RPMI7951 (cell line): ENCODE data around the gene CFAP45. TPM values are rescaled to one million over a fixed set of nuclear protein-coding genes. Genes with fewer than 3 reads are reported as not detected.
A peak's percentile ranks its signal among the peaks of the same experiment; 100 is the strongest.

ENCODE experiments used
- DNase-seq: peaks from one replicate; pipeline ENCODE4 v3.0.0-alpha.2; 2012; ENCODE audit warnings: low read depth
- total RNA-seq: library from RNA; depleted of rRNA; stranded (reverse); fragments of >200 nt; shearing (Covaris generic); gene quantifications from 2 replicates; pipeline ENCODE4 v1.2.3, GENCODE V29; 2014; rRNA removed

CFAP45 gene, protein sequence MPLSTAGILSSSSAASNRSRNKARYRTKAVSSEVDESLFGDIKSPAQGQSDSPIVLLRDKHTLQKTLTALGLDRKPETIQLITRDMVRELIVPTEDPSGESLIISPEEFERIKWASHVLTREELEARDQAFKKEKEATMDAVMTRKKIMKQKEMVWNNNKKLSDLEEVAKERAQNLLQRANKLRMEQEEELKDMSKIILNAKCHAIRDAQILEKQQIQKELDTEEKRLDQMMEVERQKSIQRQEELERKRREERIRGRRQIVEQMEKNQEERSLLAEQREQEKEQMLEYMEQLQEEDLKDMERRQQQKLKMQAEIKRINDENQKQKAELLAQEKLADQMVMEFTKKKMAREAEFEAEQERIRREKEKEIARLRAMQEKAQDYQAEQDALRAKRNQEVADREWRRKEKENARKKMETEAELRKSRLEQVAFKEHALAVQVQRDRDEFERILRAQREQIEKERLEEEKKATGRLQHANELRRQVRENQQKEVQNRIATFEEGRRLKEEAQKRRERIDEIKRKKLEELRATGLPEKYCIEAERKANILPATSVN
- total RNA-seq, result 2.2 and 2.9 TPM in 2 replicates

- DNase-seq, result no peak
Observed at GRCh38 chr1:159900086-159900680, at the start of gene CFAP45. Gene CFAP45 (minus strand): TSS chr1:159900165. CDS start chr1:159900098, 67 bp downstream.

GRCh38 chr1:159949123-159949522, 49.2 kb upstream of the CFAP45 start:
- DNase-seq, result no peak

- DNase-seq, result no peak
Observed at GRCh38 chr1:159947942-159948341, 48.0 kb upstream of the CFAP45 start.

DNA sequence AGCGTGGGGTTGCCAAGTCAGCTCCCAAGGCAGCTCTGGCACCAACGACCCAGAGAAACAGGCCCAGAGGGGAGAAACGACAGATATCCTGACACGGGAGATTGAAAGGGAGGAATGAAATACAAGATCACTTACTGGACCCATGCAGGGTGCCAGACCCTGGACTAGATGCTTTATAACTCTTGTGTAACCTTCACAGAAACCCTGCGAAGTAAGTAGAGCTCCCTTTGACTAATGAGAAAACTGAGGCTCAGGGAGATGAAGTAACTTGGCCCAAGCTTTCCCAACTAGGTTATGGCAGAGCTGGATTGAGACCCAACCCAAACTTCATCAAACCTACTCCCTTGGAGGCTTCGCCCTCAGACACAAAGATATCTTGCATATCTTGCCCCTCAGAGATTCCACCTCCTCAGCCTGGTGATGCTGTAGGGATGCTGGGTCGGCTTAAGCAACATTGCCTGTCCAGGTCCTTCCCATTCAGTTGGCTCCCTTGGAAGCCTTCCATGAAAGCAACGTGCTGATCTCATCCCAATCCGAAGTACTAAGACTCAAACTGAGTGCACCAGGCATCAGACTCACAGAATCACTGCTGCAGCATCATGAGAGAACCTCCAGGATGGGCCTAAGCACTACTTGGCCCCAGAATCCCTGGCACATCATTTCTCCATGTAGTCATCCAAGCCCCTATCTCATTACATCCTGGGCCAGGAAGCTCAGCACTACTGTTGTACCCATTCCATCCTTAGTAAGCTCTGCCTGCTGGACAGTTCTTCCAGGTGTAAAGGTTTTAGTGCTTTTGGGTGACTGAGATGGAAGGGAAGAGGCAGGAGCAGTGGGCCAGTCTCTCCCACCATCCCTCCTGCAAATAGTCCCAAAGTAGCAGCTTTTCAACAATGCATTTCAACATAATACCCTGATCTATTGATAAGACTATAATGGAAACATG, 46.5 kb upstream of the CFAP45 start:
- DNase-seq, result no peak

DNA sequence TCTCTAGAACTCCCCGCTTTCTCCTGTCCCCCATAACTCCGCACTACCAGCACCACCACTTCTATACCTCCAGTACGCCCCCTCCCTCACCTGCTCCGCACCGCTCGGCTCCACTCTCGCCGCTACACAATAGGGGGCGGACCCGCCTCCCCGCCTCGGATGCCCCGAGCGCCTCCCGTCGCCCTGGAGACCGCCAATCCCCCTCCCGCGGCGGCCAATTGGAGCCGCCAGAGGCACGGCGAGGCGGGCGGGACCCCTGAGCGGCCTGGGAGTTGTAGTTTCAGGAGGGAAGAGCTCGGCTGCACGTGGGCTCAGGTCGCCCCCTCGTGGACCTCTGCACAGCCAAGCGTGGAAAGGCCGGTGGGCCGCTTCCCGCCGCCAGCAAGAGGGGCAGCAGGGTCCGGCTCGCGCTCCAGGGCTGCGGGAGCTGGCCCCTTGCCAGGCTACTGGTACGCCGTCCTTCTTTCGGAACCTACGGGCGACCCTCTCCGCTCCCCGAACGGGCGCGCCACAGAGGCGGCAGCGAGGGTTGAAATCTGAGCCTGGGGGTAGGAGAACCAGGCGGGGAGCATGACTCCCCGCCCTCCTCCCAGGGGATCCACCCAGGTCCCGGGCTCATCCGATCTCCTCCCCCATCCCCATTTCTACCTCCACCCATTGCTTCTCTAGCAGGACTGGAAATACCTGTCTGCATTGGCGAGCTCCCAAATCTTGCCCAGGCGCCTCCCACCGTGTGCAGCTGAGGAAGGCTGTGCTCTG, 45.7 kb upstream of the CFAP45 start, which contains the start of gene IGSF9:
Gene IGSF9 (minus strand): TSS at position 131 of the 759 bp plus-strand sequence. CDS start 2,159 bp downstream, outside the sequence.
- peak; percentile 65 for DNase-seq

DNA sequence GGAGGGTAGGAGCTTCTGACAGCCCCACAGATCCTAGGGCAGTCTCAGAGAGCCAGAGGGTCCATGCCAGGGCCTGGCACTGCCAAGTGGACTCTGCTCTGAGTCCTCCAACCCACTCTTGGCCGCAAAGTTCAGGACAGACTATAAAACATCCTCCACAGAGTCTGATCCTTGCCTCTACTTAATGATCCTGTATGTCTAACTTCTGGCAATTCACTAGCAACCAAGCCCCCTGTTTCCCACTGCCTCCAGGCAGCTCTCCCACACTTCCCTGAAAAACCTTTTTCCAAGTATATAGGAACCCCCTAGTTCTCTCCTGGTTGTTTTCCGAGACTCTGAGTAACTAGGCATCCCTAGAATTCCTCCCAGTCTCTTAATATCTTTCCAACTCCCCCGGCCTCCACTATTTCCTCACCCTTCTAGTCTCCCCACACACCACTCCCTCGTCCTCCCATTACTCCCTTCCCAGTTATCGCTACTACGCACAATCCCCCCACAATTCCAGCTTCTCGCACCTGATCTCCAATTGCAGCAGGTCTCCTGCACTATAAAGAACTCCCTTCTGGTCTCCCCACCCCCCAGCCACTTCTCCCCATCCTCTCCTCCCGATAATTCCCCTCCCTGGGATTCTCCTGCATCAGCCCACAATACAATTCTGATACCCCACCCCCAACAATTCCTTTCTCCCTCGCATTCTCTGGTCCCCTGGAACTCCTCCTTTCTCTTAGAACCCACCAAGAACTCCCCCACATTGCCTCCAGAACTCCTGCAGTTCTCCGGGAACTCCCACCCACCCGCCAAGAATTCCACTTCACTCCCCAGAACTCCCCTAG, 44.9 kb upstream of the CFAP45 start:
- no peak for DNase-seq

- DNase-seq, result no peak
Observed at GRCh38 chr1:159943908-159944622, 44.1 kb upstream of the CFAP45 start.

- no peak for DNase-seq
Observed at GRCh38 chr1:159943278-159943640, 43.3 kb upstream of the CFAP45 start.

GRCh38 chr1:159942632-159943277, 42.8 kb upstream of the CFAP45 start:
- no peak for DNase-seq

DNA sequence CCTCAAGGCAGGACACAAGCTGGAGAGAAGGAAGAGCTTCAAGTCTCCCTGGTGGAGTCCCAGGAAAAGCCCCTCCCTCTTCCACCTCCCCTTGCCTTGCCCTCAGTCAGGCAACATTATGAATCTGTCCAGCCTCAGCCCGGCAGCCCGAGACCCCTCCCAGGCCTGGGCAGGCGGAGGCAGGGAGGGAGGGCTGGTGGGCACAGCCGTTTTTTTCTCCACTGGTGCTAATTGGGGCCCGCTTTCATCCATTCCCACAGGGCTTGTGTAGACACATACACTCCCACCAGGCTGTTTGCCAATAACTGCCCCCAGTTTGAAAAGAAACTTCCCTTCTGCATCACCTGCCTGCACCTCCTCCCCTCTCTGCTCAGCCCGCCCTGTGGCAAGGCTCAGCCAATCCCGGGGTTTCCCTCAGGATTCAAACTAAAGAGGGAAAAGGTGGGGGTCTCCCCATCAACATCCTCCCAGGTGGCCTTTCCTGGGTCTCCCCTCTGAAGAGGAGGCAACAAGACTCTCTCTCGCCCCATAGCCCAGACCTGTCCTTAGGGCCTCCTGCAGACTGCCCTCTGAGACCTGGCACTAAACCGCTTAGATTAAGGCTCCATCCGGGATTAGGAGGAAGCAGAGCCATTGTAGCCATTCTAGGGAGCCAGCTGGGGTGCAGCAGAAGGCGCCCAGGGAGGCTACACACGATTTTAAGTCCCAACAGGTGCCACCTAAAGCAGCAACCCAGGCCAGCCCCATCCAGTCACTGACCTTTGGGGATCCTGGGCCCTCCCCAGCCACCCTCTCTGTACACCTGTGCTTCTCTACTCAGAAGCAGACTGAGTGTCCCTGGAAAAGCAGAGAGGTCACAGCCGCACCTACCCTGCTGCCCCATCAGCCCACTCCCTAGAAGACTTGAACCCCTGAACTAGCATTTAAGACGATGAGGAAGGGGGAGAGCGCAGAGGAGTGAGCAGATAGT, 41.9 kb upstream of the CFAP45 start:
- DNase-seq, result no peak

- no peak for DNase-seq
Observed at GRCh38 chr1:159941141-159941540, 41.2 kb upstream of the CFAP45 start.

DNA sequence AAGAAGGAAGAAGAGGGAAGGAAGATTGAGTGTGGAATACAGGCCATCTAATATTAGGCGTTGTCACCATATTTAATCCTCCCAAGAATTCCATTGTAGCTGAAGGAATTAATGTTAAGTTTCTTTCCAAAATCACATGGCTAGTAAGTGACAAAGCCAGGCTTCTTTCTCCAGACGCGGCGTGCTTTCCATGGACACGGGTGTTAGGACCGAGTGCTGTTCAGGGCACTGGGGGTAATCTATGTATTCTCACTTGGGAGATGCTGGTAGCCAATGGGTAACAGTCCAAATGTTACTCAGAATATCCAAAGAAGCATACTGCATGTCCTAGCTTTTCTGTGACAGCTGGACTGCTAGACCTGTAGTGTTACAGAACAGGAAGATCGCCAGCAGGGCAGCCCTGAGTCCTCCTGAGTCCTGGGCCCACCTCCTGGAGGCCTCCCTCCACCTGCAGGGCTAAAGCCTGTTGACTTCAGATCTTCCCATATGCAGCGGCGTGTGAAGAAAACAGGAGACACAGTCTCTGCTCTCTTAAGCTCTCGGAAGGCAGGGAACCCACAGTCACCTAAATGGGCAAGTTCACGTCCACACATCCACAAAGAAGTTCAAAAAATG, 40.1 kb upstream of the CFAP45 start:
- no peak for DNase-seq

- DNase-seq, result no peak
Observed at GRCh38 chr1:159939678-159940002, 39.7 kb upstream of the CFAP45 start.

DNA sequence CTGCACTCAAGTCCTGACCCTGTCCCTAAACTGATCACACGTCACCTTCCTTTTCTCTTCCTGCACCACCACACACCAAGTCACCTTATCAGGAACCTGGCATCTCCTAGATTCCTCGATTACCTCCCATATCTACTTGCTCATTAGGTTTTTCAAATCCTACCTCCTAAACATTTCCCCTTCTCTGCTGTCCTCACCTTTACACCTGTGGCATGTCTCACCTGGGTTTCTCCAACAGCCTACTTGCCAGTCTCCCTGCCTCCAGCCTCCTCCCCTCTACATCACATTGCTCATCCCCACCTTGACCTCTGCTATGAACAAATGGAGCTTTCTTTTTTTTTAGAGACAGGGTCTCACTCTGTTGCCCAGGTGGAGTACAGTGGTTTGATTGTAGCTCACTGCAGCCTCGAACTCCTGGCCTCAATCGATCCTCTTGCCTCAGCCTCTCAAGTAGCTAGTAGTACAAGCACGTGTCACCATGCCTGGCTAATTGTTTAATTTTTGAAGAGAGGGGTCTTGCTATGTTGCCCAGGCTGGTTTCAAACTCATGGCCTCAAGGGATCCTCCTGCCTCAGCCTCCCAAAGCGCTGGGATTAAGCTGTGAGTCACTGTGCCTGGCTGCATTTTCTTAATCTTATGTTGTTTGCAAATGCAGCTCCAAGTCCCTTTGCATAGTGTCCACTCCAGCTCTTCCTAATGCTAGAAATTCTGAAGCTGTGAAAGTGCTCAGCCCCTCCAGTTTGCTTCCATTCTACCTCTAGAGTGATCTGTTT, 39.1 kb upstream of the CFAP45 start:
- DNase-seq, result no peak

- peak; percentile 73 for DNase-seq
Observed at GRCh38 chr1:159938211-159938852, 38.4 kb upstream of the CFAP45 start.
